HG02623 (cell line): Measurements from ENCODE around the gene ERFL.
"Not testable (repeated sequence)": the region's sequence is repeated elsewhere in the genome, so short reads cannot be mapped to it uniquely, and the experiment has no call there.

ENCODE experiments used
- ATAC-seq: cut with Tn5 transposase; IDR thresholded peaks from one replicate; pipeline ENCODE4 v1.9.1; 2021; ENCODE audit warnings: moderate library complexity; ENCODE audit not compliant: unreplicated experiment

The ERFL gene

DNA sequence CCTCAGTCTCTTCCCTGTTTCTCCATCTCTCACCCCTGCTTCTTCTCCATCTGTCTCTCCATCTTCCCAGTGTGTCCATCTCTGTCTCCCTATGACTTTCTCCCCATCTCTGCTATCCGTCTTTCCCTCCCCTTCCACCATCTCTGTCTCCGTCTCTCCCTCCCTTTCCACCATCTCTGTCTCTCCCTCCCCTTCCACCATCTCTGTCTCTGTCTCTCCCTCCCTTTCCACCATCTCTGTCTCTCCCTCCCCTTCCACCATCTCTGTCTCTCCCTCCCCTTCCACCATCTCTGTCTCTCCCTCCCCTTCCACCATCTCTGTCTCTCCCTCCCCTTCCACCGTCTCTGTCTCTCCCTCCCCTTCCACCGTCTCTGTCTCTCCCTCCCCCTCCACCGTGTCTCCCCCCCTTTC lies 13.8 kb downstream of the ERFL start:
- ATAC-seq: not testable (repeated sequence)

- ATAC-seq: no peak
Measured at GRCh38 chr19:41913538-41914423, 14.5 kb downstream of the ERFL start.

GRCh38 chr19:41912899-41913537 lies 15.2 kb downstream of the ERFL start:
- no peak for ATAC-seq

DNA sequence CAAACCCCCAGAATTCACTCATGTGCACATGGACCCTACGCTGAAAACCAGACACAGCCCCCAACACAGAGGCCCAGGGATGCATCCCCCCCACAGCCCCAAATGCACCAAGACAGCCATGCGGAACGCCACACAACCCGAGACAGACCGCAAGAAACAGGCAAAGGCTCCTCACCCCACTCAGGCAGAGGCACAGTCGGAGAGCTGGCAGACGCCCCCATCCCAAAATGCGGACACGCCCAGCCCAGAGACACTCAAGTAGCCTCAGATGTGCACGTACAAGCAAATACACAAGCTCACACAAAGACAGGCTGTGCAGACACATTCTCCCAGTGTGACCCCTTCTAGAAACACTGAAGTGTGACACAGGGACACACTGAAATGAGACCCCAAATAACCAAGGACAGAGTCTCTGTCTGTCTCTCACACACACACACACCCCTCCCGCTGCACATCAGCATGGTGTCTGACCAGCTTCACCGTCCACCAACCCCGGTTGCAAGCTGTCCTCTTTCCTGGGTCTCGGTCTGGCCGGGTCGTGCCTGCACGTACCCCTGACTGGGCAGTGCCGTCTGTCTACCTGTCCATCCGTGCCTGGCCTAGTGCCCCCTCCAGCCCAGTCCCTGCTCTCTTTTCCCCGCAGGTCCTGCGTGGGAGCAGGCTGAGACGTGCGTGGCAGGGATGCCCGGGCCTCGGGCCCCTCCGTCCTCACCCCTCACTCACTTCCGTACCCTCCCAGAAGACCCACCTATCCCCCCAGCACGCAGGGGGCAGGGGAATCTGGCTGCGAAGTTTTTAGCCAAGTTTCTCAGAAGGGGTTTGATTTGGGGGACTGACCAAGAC lies 16.1 kb downstream of the ERFL start:
- ATAC-seq: no peak

DNA sequence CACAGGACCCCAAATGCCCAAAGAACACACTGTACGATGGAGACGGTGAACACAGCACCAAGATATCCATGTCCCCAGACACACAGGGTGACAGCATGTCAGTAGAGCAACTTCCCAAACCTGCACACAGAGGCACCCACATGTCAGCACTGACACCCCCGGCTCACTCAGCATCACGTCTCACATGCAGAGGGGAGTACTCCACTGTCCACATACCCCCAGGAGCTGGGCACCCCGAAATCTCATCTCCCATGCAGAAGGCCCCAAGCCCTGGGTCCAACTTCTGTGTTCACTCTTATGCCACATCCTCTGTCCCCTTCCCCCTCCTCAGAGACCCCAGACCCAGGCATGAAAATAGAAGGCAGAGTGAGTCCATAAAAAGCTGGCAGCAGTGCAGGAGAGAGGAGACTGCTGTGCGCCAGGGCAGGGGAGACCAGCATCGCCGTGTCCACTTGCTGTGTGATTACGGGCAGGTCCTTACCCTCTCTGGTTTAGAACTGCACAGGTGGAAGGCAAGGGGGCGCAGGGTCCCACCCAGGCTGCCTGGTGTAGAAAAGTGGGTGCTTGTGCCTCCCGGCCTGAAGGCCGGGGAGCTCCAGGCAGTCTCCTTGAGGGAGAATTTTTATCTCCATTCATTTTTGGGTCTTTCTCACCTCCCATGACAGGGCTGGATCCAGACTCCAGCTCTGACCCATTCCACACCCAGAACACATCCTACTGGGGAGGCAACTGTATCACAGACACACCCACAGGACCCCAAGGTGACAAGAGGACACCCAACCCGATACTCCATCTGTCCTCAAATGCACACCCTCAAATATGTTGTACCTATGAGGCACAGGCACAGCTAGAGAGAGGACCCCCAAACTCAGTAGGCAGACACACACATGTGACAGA lies 17.0 kb downstream of the ERFL start:
- no peak for ATAC-seq

DNA sequence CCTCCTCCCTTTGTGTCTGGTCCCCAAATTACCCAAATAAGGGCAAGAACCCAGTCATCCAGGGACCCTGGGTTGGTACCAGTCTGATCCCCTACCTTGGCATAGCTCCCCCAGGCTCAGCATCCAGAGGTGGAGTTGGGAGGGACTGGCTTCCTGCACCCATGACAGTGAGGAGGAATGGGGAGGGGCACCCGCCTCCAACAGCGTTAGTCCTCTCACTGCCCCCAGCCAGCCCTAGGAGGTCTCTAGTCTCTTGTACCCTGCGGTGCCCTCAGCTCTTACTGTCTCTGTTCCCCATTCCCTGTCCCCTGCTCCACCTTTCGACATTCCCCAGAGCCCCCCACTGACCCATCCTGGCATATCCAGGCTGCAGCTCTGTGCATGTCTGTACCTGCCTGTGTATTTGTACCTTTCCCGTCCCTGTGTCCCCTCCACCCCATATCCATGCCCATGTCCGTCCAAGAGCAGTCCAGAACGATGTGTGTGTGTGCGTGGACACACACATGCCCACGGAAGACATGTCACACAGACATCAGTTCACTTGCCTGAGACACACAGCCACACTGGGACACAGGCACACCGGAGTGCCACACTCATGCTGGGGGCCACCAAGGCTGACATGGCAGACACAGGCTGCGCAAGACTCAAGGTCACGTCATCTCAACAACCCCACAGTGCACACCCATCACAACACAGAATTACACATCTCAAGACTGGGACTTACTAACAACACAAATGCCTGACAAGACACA lies 17.8 kb downstream of the ERFL start:
- no peak for ATAC-seq

DNA sequence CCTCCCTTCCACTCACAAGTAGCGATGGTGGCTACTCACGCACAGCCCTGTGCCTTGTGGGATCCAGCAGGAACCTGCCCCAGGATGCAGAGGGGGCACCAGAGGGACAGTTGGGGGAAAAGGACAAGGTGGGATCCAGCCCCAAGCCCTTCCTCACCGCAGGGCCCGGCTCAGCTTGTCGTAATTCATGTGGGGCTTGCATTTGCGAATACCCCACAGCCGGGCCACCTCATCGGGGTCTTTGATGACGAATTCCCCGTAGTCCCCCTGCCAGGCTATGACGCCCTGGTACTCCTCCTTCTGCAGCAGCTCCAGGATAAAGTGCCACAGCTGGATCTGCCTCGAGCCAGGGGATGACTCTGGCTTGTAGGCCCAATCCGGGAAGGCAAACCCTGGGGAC lies 18.5 kb downstream of the ERFL start:
- no peak for ATAC-seq

- no peak for ATAC-seq
Measured at GRCh38 chr19:41908724-41909464, 19.4 kb downstream of the ERFL start.

DNA sequence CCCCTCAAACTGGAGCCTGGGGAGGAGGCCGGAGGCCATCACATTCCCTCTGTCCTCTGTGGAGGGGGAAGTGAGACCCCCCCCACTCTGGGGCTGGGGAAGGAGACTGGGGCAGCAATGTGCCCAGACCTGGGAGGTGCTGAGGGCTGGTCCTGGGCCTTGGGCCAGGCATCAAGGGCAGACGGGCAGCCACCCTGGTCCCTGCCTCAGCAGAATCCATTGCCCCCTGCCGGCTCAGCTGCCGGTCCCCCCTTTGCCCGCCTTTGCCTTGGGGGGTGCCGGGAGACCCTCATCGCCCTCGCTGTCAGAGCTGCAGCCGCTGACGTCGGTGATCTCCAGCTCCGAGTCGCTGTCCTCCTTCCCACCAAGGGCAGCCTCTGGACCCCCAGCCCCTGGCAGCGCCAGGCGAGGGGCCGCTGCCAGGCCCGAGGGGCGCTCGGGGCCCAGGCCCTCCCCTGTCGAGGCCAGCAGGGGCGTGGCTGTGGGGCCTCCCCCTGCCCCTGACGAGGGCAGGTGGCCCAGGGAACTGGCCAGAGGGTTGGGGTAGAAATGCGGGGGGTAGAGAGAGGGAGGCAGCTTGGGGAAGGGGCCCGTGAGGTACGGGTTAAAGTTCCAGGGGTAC lies 20.1 kb downstream of the ERFL start:
- no peak for ATAC-seq

DNA sequence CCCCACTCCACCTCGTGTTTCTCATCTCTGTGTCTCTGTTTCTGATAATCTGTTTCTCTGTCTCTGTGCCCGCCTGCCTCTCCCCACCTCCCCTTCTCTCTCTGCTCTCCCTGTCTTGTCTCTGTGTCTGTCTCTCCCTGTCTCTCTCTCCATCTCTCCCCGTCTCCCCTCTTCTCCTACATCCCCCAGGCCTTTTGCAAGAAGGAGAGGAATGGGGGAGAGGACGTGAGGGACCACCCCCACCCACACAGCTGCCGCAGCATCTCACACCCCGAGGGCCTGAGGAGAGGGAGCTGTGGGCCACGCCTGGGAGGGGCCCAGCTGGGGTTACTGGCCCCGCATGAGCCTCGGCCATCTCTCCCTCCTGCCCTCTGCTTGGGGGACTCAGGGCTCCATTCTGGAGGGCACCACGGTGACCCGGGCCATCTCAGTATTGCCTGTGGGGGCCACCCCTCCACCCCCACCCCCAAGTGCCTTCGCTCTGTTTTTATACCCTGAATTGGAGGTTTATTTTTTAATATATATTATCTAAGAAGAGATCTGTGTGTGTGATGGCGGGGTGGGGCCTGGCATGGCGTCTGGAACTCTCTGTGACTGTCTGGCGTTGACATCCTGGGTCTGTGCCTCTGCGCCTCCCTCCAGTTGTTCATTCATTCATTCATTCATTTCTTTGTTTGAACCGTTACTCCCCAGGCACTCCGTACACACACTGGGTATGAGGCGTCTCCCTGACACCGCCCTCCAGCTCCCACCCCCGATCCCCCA lies 21.2 kb downstream of the ERFL start:
- ATAC-seq: no peak

GRCh38 chr19:41906271-41906670 lies 22.0 kb downstream of the ERFL start:
- no peak for ATAC-seq

DNA sequence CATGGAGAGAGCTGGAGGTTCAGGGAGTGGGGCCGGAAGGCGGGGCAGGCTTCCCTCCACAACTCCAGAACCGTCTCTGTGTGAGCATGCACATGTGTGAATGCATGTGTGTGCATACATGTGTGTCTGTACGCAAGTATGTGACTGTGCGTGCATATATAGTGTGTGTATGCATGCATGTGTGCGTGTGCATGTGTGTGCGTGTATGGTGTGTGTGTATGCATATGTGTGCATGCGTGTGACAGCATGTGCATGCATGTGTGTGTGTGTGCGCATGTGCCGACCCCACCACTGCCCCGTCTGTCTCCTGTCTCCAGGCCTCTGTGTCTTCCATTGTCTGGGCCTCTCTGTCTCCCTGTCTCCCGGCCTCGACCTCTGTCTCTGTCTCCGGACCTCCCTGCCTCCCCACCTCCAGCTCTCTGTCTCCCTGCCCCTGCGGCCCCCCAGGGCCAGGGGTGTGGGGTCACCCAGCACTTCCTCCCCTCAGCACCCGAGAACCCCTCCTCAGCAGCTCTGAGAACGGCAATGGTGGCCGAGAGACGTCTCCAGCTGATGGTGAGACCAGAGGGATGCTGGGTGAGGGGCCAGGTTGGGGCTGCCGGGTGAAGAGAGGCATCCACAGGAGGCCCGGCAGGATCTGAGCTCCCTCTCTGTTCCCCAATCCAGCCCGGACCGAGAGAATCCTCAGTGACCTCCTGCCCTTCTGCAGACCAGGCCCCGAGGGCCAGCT lies 22.8 kb downstream of the ERFL start:
- no peak for ATAC-seq

DNA sequence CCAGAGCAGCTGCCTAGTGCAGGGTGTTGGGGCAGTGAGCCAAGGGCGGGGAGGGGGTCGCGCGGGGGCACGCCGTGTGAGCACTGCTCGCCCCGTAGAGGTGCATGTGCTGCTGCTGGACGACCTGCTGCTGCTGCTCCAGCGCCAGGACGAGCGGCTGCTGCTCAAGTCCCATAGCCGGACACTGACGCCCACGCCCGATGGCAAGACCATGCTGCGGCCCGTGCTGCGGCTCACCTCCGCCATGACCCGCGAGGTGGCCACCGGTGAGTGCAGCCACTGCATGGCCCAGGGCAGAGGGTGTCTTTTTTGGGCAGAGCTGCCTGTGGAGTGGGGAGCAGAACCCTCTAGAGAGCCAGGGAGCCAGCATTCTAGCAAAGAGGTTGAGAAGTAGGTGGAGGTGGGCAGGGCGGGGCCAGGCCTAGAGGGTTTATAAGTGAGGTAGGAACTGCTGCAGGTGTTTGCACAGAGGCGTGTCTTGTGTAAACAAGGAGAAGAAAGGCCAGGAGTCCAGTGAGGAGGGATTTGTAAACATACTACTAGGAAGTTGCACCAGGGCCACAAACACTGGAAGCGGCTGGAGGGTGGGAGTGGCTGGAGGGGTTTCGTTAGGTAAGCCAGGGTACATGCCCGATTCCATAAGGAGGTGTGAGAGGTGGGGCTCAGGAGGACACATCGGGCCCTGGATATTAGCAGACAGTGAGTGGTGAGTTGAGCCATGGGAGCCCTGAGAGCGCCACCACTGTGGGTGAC lies 24.0 kb downstream of the ERFL start:
- ATAC-seq: no peak

- no peak for ATAC-seq
Measured at GRCh38 chr19:41903193-41903953, 24.9 kb downstream of the ERFL start.

- ATAC-seq: no peak
Measured at GRCh38 chr19:41902594-41902993, 25.7 kb downstream of the ERFL start.
